ENCODE results near the gene NFE2L1. TPM values are rescaled to one million over a fixed set of nuclear protein-coding genes. Genes with fewer than 3 reads are reported as not detected.
"Not testable (repeated sequence)": the region's sequence is repeated elsewhere in the genome, so short reads cannot be mapped to it uniquely, and the experiment has no call there.

NFE2L1 gene
- total RNA-seq, 1 experiment from 2014 or later: 31.9 TPM

DNA sequence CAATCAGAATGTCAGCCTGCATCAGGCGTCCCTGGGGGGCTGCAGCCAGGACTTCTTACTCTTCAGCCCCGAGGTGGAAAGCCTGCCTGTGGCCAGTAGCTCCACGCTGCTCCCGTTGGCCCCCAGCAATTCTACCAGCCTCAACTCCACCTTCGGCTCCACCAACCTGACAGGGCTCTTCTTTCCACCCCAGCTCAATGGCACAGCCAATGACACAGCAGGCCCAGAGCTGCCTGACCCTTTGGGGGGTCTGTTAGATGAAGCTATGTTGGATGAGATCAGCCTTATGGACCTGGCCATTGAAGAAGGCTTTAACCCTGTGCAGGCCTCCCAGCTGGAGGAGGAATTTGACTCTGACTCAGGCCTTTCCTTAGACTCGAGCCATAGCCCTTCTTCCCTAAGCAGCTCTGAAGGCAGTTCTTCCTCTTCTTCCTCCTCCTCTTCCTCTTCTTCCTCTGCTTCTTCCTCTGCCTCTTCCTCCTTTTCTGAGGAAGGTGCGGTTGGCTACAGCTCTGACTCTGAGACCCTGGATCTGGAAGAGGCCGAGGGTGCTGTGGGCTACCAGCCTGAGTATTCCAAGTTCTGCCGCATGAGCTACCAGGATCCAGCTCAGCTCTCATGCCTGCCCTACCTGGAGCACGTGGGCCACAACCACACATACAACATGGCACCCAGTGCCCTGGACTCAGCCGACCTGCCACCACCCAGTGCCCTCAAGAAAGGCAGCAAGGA is 10.4 kb downstream of the NFE2L1 start:
- no peak for DNase-seq (ENCODE audit: low read depth)
- in situ Hi-C loops (cut with HindIII; ENCODE audit: low pct_unique_long_range_greater_than_20kb, low sequenced_read_pairs): no loop called here

DNA sequence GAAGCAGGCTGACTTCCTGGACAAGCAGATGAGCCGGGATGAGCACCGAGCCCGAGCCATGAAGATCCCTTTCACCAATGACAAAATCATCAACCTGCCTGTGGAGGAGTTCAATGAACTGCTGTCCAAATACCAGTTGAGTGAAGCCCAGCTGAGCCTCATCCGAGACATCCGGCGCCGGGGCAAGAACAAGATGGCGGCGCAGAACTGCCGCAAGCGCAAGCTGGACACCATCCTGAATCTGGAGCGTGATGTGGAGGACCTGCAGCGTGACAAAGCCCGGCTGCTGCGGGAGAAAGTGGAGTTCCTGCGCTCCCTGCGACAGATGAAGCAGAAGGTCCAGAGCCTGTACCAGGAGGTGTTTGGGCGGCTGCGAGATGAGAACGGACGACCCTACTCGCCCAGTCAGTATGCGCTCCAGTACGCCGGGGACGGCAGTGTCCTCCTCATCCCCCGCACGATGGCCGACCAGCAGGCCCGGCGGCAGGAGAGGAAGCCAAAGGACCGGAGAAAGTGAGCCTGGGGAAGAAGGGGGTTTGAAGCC is 11.0 kb downstream of the NFE2L1 start:
- DNase-seq (ENCODE audit: low read depth): no peak
- in situ Hi-C loops (cut with HindIII; ENCODE audit: low pct_unique_long_range_greater_than_20kb, low sequenced_read_pairs): no loop called here

DNA sequence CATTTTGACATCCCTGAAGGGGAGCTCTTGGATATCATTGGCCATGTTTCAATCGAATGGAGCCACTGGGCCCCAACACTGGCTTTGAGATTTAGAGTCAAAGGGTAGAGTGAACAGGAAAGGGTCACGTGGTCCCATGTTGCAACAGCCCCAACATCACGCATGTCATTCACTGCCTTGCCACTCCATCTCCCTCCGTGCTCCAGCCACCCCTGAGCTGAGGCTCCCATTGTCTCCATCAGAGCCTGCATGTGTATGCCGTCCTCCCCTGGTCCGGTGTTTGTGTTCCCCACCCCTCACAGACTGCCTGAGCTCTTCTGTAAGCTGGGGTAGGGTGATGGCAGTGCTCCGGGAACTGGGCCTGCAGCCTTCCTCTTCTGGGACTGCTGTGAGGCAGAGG is 12.1 kb downstream of the NFE2L1 start:
- in situ Hi-C loops (cut with HindIII; ENCODE audit: low pct_unique_long_range_greater_than_20kb, low sequenced_read_pairs): no loop called here
- no peak for DNase-seq (ENCODE audit: low read depth)

DNA sequence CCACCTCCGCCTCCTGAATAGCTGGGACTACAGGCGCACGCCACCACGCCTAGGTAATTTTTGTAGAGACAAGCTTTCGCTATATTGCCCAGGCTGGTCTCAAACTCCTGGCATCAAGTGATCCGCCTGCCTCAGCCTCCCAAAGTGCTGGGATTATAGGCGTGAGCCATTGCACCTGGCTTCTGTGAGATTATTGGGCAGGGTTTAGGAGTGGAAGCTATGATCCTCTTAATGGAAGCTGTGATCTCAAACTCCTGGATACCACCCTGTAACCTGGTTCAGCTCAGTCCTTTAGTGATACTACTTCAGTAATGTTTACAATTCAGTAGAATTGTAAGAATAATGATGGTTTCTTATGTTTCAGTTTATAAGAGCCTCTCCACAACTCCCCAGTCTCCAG is 14.1 kb downstream of the NFE2L1 start:
- in situ Hi-C loops (cut with HindIII; ENCODE audit: low pct_unique_long_range_greater_than_20kb, low sequenced_read_pairs): no loop called here
- DNase-seq (ENCODE audit: low read depth): no peak

DNA sequence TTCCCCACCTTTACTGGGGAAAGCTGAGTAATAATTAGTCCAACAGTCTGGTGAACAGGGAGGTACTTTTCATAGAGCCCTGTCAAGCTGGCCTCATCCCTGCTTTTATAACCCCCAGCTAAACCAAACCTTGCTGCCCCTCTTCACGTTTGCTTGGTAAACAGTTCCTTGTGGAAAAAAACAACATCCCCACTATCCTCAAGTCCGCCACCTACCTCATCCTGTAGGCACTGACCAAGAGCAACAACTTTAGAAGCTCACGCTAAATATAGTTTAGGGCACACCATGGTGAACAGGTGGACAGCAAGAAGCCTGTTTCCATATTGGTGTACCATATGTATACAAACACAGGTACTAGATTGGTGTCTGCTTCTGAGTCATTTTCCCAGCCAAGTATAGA is 16.5 kb downstream of the NFE2L1 start:
- in situ Hi-C loops (cut with HindIII; ENCODE audit: low pct_unique_long_range_greater_than_20kb, low sequenced_read_pairs): no loop called here

DNA sequence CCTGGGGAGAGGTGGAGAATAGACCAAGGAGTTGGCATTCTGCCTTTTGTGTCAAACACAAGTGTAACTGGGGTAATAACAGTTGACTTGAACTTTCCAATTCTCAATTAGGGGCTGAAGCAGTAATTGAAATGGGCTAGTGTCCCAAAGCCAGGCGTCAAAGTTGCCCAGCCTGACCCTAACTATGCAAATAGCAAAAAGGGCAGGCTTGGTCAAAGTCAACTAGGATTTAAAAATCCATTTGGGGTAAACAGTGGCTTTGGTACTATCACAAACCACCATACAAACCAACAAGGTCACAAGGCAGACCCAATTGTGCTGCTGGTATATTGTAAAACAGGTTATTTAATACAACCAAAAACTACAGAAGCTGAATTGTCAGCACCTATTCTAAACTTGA is 18.0 kb downstream of the NFE2L1 start:
- in situ Hi-C loops (cut with HindIII; ENCODE audit: low pct_unique_long_range_greater_than_20kb, low sequenced_read_pairs): no loop called here
- no peak for DNase-seq (ENCODE audit: low read depth)

More for the DNA sequence above, 16.5 kb downstream of the NFE2L1 start:
- DNase-seq (ENCODE audit: low read depth): no peak

DNA sequence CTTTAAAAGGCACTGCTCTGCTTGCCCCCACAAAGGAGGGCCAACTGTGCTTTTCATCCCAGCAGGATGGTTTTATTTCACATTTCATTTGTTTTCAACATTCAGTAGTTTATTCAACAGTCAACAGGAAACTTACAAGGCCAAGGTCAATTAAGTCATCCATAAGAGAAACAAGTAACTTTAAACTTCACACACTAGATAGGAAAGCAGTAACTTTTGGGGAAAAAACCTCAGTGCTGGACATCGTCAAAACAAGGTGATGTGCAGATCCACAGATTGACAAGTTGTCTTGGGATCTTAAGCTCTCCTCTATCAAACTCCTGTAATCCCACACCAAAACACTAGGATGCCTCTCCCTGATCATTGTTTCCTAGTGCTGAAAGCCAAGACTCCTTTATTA is 18.5 kb downstream of the NFE2L1 start:
- in situ Hi-C loops (cut with HindIII; ENCODE audit: low pct_unique_long_range_greater_than_20kb, low sequenced_read_pairs): no loop called here
- no peak for DNase-seq (ENCODE audit: low read depth)

DNA sequence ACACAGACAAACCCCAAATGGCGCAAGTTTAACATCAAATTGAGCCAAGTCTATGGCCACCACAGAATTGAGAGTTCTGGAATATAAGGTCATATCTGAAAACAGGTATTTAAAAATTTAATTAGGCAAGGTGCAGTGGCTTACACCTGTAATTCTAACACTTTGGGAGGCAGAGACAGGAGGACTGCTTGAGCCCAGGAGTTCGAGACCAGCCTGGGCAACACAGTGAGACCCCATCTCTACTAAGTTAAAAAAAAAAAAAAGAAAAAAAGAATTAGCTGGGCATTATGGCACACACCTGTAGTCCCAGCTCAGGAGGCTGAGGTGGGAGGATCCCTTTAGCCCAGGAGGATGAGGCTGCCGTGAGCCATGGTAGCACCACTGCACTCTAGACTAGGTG is 19.1 kb downstream of the NFE2L1 start:
- in situ Hi-C loops (cut with HindIII; ENCODE audit: low pct_unique_long_range_greater_than_20kb, low sequenced_read_pairs): no loop called here

DNA sequence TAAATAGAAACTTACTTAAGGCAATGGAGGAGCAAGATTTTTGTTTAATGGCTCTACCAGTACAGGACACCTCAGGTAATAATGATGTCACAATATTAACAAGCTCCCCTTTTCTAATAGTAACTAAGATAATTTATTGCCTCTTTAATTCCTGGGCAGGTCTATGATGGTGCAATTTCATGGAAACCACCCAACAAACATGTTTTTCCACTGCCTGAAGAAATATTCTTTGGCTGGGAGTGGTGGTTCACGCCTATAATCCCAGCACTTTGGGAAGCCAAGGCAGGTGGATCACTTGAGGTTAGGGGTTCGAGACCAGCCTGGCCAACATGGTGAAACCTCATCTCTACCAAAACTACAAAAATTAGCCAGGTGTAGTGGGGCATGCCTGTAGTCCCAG is 19.6 kb downstream of the NFE2L1 start:
- DNase-seq (ENCODE audit: low read depth); in situ Hi-C loops (cut with HindIII; ENCODE audit: low pct_unique_long_range_greater_than_20kb, low sequenced_read_pairs): not testable (repeated sequence)

More for the DNA sequence above, 19.1 kb downstream of the NFE2L1 start:
- DNase-seq (ENCODE audit: low read depth): no peak

DNA sequence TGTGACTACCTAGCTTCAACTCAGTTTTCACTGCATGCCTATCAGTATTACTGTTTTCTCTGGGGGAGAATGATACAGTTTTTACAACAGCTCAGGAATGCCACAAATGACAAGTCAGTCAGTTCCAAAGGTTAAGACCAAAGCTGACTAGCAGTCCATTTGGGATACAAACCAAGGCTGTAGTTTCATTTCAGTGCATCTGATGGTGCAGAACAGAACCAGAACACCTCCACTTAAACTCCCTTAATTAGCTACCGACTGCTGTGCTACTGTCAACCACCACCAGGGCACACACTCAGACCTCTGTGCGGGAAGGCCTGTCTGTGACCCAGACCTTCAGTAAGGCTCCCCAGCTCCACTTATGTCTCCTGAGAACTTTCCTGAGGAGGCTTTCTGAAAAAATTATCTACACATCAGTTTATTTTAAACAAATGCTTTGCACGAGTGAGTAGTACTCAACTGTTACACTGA is 20.4 kb downstream of the NFE2L1 start:
- DNase-seq (ENCODE audit: low read depth): no peak
- in situ Hi-C loops (cut with HindIII; ENCODE audit: low pct_unique_long_range_greater_than_20kb, low sequenced_read_pairs): no loop called here

DNA sequence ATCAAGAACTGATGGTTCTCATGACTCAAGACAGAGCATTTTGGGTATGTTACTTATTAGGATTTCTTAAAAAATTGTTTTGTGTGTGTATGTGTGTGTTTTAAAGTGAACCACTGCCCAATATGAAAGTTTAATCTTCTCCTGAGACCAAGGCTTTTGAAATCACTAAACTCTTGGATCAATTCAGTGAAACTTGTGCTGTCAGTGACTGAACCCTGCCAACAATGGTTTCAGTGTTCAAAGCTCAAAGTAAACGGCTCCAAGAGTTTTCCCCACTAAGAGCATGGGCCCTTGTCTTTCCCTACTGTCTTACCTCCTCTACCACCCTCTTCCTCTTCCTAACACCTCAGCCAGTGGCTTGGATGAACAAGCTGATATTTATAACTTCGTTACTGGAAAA is 22.0 kb downstream of the NFE2L1 start:
- DNase-seq (ENCODE audit: low read depth): no peak
- in situ Hi-C loops (cut with HindIII; ENCODE audit: low pct_unique_long_range_greater_than_20kb, low sequenced_read_pairs): no loop called here

DNA sequence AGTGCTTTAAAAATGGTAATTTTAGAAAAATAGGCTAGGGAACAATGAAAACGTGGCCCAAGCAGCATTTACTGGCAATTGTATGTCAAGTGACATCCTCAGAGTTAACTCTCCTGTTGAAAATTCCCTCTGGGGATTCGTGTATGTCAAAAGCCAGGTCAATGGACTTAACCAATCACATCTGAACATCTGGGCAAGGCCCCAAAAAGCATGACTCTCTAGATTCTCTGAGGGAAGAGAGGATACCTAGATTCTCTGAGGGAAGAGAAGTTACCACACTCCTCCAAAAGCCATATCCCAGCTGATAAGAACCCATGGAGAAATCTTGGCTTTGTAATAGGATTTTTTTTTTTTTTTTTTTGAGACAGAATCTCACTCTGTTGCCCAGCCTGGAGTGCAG is 23.5 kb downstream of the NFE2L1 start:
- no peak for DNase-seq (ENCODE audit: low read depth)
- in situ Hi-C loops (cut with HindIII; ENCODE audit: low pct_unique_long_range_greater_than_20kb, low sequenced_read_pairs): no loop called here

DNA sequence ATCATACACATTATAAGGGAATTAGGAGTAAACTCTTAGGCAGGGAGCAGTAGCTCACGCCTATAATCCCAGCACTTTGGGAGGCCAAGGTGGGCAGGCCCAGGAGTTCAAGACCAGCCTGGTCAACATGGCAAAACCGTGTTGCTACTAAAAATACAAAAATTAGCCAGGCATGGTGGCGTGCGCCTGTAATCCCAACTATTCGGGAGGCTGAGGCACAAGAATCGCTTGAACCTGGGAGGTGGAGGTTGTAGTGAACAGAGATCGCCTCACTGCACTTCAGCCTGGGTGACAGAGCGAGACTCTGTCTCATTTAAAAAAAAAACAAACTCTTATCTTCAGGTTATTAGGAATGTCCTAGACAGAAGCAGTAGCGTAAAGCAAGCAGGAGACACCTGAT is 24.7 kb downstream of the NFE2L1 start:
- DNase-seq (ENCODE audit: low read depth); in situ Hi-C loops (cut with HindIII; ENCODE audit: low pct_unique_long_range_greater_than_20kb, low sequenced_read_pairs): not testable (repeated sequence)

DNA sequence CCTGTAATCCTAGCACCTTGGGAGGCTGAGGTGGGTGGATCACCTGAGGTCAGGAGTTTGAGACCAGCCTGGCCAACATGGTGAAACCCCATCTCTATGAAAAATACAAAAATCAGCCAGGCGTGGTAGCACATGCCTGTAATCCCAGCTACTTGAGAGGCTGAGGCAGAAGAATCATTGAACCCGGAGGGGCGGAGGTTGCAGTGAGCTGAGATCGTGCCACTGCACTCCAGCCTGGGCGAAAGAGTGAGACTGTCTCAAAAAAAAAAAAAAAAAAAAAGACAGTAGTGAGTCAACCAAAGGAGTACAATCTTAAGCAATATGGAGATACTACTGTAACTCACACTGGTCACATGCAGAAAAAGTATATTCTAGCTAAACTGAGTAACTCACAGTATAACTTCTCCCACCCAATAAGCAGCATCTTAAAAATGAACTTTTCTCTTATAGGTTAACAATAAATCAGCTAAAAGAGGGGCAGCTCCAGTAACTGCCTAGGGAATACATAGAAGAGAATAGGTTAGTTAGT is 25.5 kb downstream of the NFE2L1 start:
- peak; percentile 57 for DNase-seq (ENCODE audit: low read depth)
- in situ Hi-C loops (cut with HindIII; ENCODE audit: low pct_unique_long_range_greater_than_20kb, low sequenced_read_pairs): not testable (repeated sequence)

DNA sequence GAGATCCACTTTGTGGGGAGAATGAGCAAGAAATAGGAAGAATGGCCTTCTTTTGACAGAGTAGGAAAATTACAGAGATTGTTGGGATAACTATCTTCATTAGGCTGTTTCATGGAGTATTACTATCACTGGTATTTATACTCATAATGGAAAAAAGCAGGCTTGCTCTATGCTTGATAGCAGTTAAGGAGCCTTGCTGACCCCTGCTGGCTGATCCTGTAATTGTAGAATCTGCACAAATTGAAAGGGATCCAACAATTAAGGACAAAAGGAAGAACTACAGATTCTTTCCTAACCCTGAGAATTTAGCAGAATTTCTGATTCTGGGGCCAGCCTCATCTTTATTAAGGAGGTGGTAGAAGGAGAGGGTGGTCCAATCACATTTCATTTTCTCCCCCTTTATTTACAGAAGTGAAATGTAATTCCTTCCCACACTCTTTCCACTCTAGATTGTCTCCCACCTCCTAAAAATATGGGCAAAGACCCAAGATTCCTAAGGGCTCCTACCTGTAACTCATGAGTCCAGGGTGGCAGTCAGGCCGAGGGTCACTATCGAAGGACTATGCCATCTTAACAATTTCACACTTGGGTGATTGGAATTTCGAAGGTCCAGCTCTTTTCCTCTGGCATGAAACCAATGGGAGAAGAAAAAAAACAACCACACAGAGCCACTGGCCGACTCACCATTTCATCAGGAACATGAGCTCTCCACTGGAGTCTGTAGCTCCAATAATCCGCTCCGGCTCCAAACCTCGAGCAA is 26.3 kb downstream of the NFE2L1 start:
- in situ Hi-C loops (cut with HindIII; ENCODE audit: low pct_unique_long_range_greater_than_20kb, low sequenced_read_pairs): no loop called here
- peak; percentile 88 for DNase-seq (ENCODE audit: low read depth)

DNA sequence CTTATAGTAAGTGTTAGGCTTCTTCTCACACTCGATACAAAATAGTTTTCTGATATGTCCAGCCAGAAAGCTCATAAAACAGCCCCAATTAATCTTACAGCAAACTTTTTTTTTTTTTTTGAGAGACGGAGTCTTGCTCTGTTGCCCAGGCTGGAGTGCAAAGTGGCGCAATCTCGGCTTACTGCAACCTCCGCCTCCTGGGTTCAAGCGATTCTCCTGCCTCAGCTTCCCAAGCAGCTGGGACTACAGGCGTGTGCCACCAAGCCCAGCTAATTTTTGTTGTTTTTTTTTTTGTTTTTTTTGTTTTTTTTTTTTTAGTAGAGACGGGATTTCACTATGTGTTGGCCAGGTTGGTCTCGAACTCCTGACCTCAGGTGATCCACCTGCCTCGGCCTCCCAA is 29.0 kb downstream of the NFE2L1 start:
- in situ Hi-C loops (cut with HindIII; ENCODE audit: low pct_unique_long_range_greater_than_20kb, low sequenced_read_pairs); DNase-seq (ENCODE audit: low read depth): not testable (repeated sequence)

DNA sequence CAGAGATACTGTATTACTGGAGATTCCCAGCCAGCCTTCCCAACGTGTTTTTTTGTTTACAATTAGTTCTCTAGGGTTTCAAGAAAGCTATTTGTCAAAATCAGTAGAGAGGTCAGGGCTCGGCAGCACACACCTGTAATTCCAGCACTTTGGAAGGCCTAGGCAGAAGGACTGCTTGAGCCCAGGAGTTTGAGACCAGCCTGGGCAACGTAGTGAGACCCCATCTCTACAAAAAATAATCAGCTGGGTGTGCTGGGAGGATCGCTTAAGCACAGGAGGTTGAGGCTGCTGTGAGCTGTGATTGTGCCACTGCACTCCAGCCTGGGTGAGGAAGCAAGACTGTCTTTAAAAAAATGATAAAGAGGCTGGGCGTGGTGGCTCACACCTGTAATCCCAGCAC is 33.7 kb downstream of the NFE2L1 start:
- no peak for DNase-seq (ENCODE audit: low read depth)
- in situ Hi-C loops (cut with HindIII; ENCODE audit: low pct_unique_long_range_greater_than_20kb, low sequenced_read_pairs): no loop called here

DNA sequence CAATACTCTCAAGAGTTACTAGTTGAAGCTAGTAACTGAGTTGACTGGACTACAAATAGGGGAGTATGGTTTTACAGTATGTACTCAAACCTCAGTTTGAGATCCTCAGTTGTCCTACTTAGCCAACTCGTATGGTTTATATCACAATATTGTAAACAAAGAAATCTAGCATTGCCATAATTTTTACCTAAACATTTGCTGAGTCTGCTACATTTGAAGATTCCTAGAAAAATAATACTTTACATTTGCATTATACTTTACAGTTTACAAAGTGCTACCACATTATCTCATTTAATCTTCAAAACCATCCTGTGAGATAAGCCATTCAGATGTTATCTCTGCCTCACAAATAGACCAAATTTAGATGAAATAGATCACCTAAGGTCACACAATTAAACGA is 36.8 kb downstream of the NFE2L1 start:
- no peak for DNase-seq (ENCODE audit: low read depth)
- in situ Hi-C loops (cut with HindIII; ENCODE audit: low pct_unique_long_range_greater_than_20kb, low sequenced_read_pairs): no loop called here

DNA sequence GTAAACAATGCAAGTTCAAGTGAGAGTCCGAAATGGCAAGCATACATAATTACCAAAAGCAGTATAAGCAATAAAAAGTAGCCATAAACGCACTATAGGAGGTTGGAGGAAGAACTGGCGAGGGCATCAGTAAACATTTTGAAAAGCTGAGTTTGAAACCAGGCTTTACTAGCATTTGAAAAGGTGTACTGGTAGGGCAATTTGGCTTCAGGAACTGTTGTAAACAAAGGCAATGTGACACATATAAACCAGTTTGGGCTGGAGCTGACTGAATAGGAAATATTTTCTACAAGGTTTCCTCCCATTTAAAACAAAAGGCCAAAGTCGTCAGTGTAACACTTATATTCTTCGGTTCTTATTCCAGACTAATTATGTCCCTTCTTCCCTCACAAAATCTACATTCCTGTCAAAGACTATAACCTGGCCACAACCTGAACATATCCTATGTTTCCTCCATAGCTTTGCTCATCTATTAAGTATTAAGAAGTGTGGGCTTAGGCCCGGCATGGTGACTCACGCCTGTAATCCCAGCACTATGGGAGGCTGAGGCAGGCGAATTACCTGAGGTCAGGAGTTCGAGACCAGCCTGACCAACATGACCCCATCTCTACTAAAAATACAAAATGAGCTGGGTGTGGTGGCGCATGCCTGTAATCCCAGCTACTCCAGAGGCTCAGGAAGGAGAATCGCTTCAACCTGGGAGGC is 45.3 kb downstream of the NFE2L1 start:
- DNase-seq (ENCODE audit: low read depth): no peak
- in situ Hi-C loops (cut with HindIII; ENCODE audit: low pct_unique_long_range_greater_than_20kb, low sequenced_read_pairs): no loop called here
